Renal cortical epithelial cell (primary cell): ENCODE measurements around the gene CCL17. TPM values are rescaled to one million over a fixed set of nuclear protein-coding genes. Genes with fewer than 3 reads are reported as not detected.
"Not testable (repeated sequence)": the region's sequence is repeated elsewhere in the genome, so short reads cannot be mapped to it uniquely, and the experiment has no call there.

Experiments
- DNase-seq: peaks from one replicate; pipeline ENCODE4 v3.0.0-alpha.2; 2011; ENCODE audit warnings: low read depth
- total RNA-seq: library from RNA; depleted of rRNA; stranded (reverse); fragments of >200 nt; gene quantifications from 2 replicates; pipeline ENCODE4 v1.2.3, GENCODE V29; 2014

Gene CCL17
- total RNA-seq, 1 donor from 2014 or later = not detected

DNA sequence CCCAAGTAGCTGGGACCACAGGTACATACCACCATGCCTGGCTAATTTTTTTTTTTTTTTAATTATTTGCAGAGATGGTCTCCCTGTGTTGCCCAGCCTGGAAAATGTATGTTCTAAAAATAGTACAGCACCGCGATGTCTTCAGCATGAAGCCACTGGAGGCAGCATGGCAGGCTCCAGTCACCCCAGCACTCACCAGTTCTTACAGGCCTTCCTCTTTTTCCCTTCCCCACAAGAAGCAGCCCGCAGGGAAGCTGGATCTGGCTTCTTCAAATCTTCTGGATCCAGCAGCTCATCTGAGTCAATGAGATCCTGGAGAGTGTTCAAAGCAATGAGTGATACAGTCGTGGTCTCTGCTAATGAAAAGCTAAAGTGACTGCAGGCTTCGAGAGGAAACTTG is 26.4 kb downstream of the CCL17 start:
- no peak for DNase-seq

DNA sequence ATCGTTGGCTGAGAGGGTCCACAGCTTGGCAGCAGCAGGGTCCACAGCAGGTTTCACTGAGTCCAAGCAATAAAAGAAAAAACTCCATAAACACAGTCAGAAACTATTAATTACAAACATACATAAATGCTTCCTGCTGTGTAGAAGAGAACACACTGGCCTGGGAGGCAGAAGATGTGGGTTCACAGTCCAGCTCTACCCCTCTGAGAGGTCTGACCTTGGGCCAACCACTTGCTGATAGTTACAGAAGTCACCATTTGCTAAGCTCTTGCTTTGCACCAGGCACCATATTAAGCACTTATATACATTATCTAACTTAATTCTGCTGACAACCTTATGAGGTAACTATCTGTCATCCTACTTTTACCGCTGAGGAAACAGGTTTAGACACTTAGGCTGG is 27.9 kb downstream of the CCL17 start:
- DNase-seq = no peak

DNA sequence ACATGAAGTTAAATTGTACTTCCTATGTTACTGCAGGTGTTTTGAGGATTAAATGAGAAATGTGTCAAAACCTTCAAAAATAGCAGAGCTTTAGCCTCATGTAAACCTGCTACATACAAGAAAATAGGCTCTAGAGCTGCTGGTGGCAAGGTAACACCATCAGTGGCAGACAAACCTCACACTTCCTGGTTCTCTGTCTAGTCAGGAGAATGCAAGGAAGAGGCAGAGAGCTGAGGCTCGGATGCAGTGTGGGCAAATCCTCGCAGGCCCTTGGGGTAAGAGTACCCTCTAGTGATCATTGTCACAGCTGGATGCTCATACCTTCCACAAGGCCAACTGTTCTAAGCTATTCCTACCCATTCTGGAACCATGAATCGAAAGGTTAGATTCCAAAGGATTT is 28.4 kb downstream of the CCL17 start:
- DNase-seq = no peak

DNA sequence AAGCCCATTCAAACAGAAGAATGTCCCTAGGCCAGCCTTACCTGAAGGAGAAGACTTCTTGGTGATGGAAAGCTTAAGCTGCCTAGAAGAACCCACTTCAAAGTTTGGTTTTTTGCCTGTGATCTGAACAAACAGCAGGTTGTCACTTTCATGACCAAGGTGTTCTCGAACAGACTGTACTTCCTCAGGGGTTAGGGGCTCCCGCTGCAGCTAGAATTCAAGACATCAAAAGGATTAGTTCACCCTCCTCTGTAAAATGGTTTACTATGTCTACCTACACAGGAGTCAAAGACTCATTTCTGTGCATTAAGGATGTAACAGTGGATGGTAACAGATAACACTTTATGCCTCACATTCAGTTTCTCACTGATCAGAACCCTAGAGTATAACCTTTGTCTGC is 29.4 kb downstream of the CCL17 start:
- no peak for DNase-seq

DNA sequence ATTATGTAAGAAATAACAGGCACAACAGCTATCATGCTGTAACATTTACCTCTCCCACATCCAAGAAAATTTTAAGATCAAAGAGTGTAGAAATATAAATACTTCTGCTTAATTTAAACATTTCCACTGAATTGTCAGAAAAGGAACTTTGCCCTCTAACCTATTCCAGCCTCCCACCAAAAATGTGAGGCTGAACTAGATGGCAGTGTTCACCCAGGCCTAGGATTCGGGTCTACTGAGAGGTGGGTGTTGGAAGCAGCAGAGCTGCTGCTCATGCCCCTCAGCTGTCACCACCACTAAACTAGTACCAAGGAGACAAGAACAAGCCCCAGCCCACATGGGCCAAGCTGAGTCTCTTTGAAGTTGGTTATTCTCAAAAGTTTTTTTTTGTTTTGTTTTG is 31.3 kb downstream of the CCL17 start:
- DNase-seq = no peak

DNA sequence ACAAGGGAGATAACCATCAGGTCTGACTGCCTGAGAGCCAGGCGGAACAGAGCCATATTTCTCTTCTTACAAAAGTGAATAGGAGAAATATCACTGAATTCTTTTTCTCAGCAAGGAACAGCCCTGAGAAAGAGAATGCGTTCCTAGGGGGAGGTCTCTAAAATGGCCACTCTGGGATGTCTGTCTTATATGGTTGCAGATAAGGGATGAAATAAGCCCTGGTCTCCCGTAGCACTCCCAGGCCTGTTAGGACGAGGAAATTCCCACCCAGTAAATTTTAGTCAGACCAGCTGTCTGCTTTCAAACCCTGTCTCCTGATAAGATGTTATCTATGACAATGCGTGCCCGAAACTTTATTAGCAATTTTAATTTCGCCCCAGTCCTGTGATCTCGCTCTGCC is 35.4 kb downstream of the CCL17 start:
- not testable (repeated sequence) for DNase-seq

DNA sequence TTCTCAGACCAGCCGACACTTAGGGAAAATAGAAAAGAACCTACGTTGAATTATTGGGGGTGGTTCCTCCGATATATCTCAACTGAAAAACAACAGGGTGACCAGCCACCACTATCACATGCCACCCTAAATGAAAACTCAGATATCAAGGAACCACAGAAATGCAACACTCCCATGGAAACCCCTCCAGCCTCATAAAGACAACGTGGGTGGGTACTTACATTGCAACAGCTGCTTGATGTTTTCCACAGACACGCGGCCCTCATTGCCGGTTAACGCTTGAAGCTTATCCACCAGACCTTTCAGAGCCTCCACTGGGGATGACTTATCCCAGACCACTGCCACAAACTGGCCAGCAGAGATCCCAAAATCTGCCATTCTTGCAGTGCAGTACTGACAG is 36.0 kb downstream of the CCL17 start:
- DNase-seq = not testable (repeated sequence)

DNA sequence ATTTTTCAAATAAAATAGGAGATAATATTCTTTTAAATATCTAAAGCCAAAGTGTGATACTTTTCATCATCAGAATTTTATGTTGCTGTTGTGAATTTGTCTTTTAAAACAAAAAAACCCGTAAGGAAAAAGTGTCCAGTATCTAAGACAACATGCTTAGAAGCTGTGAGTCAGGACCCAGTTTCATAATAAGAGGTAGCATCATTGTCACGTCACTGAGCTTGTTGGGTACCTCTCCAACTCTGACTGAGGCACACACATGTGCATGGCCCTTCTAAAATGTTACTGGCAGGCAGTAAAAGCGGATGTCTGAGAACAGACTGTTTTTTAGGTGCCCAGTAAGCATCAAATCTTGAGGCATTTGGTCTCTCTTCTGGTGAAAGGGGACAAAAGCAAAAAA is 40.1 kb downstream of the CCL17 start:
- DNase-seq = peak; percentile 42

DNA sequence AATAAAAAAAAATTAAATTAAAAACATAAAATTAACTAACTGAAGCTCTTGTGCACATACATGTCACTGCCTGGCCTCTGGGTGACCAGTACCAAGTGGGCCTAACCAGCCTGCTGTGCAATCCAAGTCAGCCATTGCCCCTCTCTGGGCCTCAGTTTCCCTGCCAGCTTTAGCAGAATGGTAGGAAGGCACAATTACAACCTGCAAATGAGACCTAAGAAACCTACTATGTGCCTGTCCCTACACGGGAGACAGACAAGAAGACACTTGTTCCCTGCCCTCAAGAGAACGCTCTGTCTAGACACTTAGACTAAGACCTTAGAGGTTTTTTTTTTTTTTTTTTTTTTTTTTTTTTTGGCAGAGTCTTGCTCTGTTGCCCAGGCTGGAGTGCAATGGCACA is 40.9 kb downstream of the CCL17 start:
- DNase-seq = no peak

DNA sequence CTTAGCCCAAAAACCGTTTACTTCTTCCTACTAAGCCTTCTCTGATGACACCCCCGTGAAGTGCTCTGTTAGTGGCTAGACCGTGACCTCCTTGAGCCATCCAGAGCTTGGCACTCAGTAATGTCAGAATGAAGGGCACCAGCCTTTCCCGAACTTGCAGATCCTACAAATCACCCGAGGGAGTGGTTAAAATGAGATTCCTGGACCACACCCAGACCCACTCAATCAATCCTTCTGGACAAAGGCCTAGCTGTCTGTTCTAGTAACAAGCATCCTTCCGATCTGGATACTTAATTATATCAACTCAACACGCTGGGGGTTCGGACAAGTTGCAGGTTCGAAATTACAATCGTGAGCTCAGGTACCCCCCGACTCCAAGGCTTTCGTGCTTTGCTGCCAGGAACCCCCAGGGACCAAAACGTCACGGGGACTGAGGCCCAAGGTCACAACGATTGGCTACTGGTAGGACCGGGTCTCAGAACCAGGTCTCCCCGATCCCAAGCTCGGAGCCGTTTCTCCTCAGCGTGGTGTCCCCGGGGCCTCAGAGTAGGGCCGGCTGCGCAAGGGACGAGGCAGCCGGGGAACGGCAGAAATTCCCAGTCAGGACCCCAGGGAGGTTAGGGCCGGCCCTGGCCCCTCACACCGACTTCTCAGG is 42.1 kb downstream of the CCL17 start:
- DNase-seq = peak; percentile 43

DNA sequence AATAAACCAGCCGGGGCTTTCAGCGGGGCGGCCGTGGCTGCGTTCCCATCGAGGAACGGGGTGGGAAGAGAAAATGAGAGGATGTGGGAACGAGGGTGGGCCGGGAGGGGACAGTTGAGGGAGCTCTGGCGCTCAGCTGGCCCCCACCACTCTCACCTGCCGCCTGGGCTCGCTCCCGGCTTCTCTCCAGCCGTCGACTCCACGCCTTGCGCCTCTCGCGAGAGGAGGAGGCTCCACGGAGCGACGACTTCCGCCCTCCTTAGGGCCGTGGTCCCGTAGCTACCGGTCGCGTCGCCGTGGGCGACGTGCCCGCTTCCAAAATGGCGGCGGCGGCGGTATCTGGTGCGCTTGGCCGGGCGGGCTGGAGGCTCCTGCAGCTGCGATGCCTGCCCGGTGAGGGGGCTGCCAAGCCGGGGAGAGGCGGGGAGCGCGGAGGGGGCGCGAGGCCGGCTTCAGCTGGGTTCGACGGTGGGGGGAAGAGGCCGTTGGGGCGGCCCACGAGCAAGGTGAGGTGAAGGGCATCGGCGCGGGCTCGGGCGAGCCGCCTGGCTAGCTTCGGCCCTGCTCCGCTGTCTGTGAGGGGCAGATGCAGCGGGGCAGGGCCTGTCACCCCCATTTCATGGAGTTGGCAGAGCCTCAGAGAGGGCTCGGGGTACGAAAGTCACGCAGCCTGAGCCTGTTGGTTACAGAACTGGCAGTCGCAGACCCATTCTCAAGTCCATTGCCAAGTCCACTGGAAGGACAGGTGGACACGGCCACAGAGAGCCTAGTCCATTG is 42.8 kb downstream of the CCL17 start, which contains the start of the genes CIAPIN1 and COQ9:
Gene CIAPIN1, minus strand, starts transcription at position 200 of the 777 bp plus-strand sequence. CDS start 6,457 bp downstream, outside the sequence.
Gene COQ9, plus strand, starts transcription at position 294 of the 777 bp plus-strand sequence. Its CDS starts 27 bp downstream, at position 321.
- DNase-seq = peak; percentile 82

DNA sequence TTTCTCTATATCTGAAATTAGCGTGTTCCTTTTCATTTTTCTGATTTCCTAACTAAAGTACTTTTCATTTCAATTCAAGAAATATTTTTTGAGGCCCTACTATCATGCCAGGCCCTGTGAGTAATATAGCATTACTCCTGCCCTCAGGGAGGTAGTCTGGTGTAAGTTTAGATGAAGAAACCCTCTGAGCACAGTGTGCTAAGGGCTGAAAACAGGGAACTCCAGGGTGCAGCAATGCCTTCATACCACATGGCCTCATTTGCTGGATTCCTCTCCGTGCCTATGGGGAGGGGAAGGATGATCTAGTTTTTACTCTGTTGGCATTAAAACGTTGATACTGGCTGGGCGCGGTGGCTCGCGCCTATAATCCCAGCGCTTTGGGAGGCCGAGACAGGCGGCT is 47.5 kb downstream of the CCL17 start:
- DNase-seq = no peak

DNA sequence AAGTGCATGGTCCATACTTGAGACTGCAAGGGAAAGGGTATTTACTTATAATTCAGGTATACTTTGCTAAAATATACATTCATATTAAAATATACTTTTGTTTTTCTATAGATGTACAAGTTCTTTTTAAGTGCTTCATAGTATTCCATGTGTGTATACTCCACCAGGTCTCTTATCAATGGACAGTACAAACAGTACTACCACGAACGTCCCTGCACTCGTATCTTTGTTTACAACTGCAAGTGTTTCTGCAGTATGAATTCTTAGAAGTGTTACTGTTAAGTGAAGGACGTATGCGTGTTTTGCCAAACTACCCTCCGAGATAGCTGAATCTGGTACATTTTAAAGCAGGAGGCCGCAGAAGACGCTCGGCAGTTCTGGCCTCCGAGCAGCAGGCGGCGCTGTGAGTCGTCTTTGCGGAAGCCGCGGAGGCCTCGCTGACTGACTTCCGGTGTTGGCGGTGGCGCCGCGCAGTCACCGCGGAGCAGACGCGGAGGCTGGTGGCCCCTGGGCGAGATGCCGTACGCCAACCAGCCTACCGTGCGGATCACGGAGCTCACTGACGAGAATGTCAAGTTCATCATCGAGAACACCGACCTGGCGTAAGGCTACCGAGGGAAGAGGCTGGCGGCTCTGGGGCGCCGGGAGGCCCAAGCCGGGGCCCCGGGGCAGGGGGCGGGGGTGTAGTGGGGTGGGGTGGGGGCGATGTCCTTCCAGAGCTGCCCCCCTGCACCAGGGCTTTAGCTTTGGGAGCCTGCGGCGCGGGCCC is 57.8 kb downstream of the CCL17 start, which contains the start of gene POLR2C:
Gene POLR2C, plus strand, starts transcription at position 471 of the 769 bp plus-strand sequence. Its CDS starts 46 bp downstream, at position 517.
- DNase-seq = peak; percentile 65

DNA sequence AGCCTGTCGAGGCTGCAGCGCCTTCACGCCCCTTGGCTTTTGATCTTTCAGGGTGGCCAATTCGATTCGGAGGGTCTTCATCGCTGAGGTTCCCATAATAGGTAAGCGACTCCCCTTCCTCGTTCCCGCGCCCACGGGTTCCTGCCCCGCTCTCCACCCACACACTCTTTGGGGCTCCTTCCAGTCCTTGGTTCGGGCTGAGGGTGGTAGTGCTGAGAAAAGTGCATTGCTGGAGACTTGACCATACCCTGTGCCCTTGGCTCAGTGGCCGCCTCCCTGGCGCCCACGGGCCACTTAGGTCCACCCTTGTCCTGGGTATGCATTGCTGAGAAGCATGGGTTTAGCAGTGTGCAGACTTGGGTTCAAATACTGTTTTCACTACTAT is 58.4 kb downstream of the CCL17 start:
- no peak for DNase-seq

DNA sequence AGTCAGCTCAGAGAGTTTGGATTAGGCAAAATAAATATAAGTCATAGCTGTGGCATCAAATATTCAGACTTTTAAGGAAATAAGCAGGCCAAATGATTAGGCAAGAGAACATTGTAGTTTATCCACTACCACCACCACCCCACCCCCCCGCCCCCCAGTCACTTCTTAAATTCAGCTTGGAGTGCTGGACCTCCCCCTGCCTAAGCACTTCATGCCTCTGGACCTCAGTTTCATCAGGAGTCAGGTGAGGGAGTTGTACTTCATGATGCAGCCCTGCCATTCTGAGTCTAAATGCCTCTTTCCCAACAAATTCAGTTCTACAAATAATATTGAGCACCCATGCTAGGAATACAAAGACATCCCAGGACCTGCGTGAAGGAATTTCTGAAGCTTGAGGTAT is 60.0 kb downstream of the CCL17 start:
- no peak for DNase-seq

Other genes starting within 250 kb of the CCL17 start
- gene PSME3IP1, start 218.7 kb upstream of the CCL17 start, total RNA-seq = 92.2 and 93.6 TPM in 2 replicates
- gene RSPRY1, start 218.4 kb upstream of the CCL17 start, total RNA-seq = 73.8 and 91.1 TPM in 2 replicates
- 71.2 and 105 TPM in 2 replicates for gene ARL2BP, start 159.5 kb upstream of the CCL17 start, total RNA-seq
- 20.6 and 66.5 TPM in 2 replicates for gene PLLP, start 120.1 kb upstream of the CCL17 start, total RNA-seq
- gene CCL22, start 46.0 kb upstream of the CCL17 start, total RNA-seq = not detected in 2 replicates
- 10.1 and 12.5 TPM in 2 replicates for gene CX3CL1, start 32.3 kb upstream of the CCL17 start, total RNA-seq
- gene CIAPIN1, start 42.6 kb downstream of the CCL17 start, total RNA-seq = 60.6 and 78.1 TPM in 2 replicates
- 53.3 and 95.2 TPM in 2 replicates for gene COQ9, start 42.7 kb downstream of the CCL17 start, total RNA-seq
- 78.5 and 83.8 TPM in 2 replicates for gene POLR2C, start 57.9 kb downstream of the CCL17 start, total RNA-seq
- 50.2 and 72.3 TPM in 2 replicates for gene DOK4, start 81.7 kb downstream of the CCL17 start, total RNA-seq
- 13.9 and 27.3 TPM in 2 replicates for gene CCDC102A, start 131.8 kb downstream of the CCL17 start, total RNA-seq
- not detected in 2 replicates for gene ADGRG5, start 137.9 kb downstream of the CCL17 start, total RNA-seq
- gene ADGRG1, start 223.9 kb downstream of the CCL17 start, total RNA-seq = 38.9 and 305 TPM in 2 replicates